ENCODE data around the gene WDSUB1.

WDSUB1 gene

GRCh38 chr2:159225025-159226016, 61.2 kb downstream of the WDSUB1 start:
- no peak for DNase-seq (ENCODE audit: low read depth in 2 of 3, low spot score in 2 of 3)

GRCh38 chr2:159224061-159224813, 62.3 kb downstream of the WDSUB1 start:
- no peak for DNase-seq (ENCODE audit: low read depth in 2 of 3, low spot score in 2 of 3)

GRCh38 chr2:159219394-159219998, 67.0 kb downstream of the WDSUB1 start:
- DNase-seq (ENCODE audit: low read depth in 2 of 3, low spot score in 2 of 3) = no peak

GRCh38 chr2:159218389-159218788, 68.1 kb downstream of the WDSUB1 start:
- DNase-seq (ENCODE audit: low read depth in 2 of 3, low spot score in 2 of 3) = no peak

- no peak for DNase-seq (ENCODE audit: low read depth in 2 of 3, low spot score in 2 of 3)
Observed at GRCh38 chr2:159217676-159218075, 68.8 kb downstream of the WDSUB1 start.

GRCh38 chr2:159215116-159215515, 71.4 kb downstream of the WDSUB1 start:
- no peak for DNase-seq (ENCODE audit: low read depth in 2 of 3, low spot score in 2 of 3)

GRCh38 chr2:159214325-159214865, 72.1 kb downstream of the WDSUB1 start:
- no peak for DNase-seq (ENCODE audit: low read depth in 2 of 3, low spot score in 2 of 3)

- no peak for DNase-seq (ENCODE audit: low read depth in 2 of 3, low spot score in 2 of 3)
Observed at GRCh38 chr2:159213296-159213695, 73.2 kb downstream of the WDSUB1 start.

- no peak for DNase-seq (ENCODE audit: low read depth in 2 of 3, low spot score in 2 of 3)
Observed at GRCh38 chr2:159211447-159212396, 74.8 kb downstream of the WDSUB1 start.

GRCh38 chr2:159209341-159210306, 76.9 kb downstream of the WDSUB1 start:
- no peak for DNase-seq (ENCODE audit: low read depth in 2 of 3, low spot score in 2 of 3)

- no peak for DNase-seq (ENCODE audit: low read depth in 2 of 3, low spot score in 2 of 3)
Observed at GRCh38 chr2:159208438-159208837, 78.1 kb downstream of the WDSUB1 start.

- DNase-seq (ENCODE audit: low read depth in 2 of 3, low spot score in 2 of 3) = no peak
Observed at GRCh38 chr2:159206736-159207380, 79.6 kb downstream of the WDSUB1 start.

GRCh38 chr2:159204381-159205144, 81.9 kb downstream of the WDSUB1 start:
- no peak for DNase-seq (ENCODE audit: low read depth in 2 of 3, low spot score in 2 of 3)

GRCh38 chr2:159202568-159203071, 83.9 kb downstream of the WDSUB1 start:
- DNase-seq (ENCODE audit: low read depth in 2 of 3, low spot score in 2 of 3) = no peak

GRCh38 chr2:159201360-159202063, 85.0 kb downstream of the WDSUB1 start:
- no peak for DNase-seq (ENCODE audit: low read depth in 2 of 3, low spot score in 2 of 3)

GRCh38 chr2:159200498-159200897, 86.0 kb downstream of the WDSUB1 start:
- DNase-seq (ENCODE audit: low read depth in 2 of 3, low spot score in 2 of 3) = no peak
